ENCODE results near the gene RUBCNL.

The RUBCNL gene

DNA sequence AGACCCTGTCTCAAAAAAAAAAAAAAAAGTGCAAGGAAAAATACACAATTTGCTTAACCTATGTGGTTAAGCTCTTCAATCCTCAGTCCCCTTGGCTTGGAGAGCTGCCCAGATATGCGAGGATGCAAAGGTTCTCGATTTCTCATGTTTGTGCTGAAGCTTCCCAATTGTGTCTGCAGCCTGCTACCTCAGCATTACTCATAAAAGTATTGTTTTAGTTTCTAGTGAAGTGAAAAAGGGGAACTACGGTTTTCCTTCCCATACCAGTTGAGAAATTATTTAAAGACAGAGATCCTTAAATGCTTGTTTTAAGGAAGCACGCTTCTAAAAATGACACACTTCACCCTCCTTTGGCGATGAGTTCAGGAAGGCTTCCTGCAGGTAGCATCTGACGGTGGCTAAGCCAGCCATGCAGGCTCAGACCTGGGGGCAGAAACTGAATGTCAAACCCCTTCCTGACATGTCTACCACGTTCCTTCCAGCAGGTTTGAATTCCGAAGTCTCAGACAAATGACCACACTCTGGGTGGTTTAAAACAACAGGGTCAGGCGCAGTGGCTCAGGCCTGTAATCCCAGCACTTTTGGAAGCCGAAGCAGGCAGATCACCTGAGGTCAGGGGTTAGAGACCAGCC is 47.9 kb downstream of the RUBCNL start:
- no peak for DNase-seq

DNA sequence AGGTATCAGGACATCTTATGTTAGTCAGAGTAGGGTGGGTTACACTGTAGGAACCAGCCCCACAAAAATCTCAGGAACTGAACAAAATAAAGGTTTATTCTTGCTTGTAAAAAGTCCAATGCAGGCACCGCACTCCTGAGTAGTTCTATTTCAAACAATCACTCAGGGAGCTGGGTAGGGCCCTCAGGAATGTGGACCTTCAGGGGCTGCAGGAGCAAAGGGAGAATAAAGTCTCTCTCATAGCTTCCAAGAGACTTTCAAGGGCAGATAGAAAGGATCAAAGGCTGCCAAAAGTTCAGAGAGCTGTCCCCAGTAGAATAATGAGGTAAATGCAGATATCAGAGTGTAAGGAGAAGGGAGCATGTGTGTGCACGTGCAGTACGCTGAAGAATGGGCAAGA is 49.4 kb downstream of the RUBCNL start:
- DNase-seq = no peak

DNA sequence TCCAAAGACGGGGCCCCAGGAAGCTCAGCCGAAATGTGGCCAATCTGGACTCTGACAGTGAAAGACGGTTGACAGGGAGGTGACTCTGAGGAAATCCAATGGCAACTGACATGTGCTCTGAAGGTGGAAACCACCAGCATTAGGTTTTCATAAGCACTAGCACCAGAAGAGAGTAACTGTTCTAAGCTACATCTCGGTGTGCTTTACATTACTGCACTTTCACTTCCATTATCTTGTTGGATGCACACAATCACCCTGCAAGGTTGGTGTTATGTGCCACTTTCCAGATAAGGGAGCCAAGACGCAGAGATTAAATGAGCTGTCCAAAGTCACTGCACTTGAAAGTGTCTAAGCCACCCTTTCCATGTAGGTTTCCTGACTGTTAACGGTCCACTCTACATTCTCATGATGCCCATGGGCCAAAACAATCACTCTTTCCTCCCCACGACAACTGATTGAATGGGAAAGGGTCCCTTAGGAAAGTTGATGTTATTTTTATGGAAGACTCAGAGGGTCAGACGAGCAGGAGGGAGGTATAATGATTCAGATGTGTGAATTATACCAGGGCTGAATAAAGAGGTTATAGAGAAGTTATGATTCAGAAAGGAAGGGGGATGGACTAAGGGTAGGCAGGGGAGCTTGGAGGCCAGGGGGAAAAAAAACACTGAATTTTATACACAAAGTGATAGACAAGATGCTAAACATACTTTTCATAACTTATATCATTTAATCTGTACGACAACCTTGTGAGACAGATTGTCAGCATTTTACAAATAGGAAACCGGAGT is 52.8 kb downstream of the RUBCNL start:
- no peak for DNase-seq

DNA sequence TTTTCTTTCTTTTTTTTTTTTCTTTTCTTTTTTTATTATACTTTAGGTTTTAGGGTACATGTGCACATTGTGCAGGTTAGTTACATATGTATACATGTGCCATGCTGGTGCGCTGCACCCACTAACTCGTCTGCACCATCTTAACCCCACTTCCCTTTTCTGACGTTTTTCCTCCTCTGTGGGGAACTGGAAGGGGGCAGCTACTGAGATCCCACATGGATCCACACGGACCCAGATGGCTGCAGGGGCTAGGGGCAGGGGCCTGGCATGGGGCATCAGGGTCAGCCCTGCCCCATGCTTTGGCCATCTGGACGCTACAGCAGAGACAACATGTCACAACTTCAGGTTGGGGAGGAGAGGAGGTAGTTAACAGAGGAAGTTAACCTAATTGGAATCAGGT is 54.3 kb downstream of the RUBCNL start:
- no peak for DNase-seq

DNA sequence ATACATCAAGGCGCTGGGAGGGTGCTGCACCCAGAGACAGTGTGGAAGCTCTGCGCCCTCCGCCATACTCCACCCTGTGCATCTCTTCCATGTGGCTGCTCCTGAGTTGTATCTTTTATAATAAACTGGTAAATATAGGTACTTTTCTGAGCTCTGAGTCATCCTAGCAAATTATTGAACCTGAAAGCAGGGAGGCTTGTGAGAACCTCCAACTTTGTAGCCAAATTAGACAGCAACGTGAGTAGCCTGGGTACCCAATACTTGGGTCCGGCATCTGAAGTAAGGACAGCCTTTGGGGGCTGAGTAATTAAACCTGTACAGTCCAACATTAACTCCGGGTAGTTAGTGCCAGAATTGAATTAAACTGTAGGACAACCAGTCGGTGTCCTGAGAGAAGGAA is 57.4 kb downstream of the RUBCNL start:
- DNase-seq = no peak

DNA sequence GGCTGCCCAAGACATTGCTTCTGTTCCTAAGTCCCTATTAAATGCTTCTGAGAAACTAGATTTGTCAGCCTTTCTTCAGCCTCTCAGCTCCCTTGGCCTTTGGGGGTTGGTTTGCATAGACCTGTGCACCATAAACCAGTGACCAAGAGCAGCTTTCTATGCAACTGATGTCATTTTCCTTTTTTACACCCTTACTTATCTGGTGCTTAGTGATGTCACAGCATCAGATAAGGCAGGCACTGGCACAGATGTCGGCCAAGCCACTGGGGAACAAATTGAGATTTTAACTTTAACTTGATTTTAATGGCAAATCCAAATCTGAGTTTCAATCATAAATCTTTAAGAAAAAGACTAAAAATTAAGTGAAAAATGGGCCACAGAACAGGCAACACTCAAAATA is 59.8 kb downstream of the RUBCNL start:
- DNase-seq = no peak

DNA sequence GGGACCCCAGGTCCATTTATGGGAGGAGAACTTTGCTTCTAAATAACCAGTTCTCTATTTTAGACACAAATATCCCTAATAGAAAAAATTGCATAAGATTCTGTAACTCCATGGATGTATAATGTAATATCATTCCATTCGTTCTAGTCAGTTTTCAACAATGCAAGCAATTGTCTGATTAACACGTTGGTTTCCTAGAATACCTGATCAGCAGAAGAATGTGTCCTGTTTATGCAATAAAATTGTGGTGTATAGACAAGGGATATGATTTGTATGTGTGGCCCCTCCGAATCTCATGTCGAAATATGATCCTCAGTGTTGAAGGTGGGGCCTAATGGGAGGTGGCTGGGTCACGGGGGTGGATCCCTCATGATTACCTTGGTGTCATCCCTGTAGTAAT is 62.1 kb downstream of the RUBCNL start:
- no peak for DNase-seq

DNA sequence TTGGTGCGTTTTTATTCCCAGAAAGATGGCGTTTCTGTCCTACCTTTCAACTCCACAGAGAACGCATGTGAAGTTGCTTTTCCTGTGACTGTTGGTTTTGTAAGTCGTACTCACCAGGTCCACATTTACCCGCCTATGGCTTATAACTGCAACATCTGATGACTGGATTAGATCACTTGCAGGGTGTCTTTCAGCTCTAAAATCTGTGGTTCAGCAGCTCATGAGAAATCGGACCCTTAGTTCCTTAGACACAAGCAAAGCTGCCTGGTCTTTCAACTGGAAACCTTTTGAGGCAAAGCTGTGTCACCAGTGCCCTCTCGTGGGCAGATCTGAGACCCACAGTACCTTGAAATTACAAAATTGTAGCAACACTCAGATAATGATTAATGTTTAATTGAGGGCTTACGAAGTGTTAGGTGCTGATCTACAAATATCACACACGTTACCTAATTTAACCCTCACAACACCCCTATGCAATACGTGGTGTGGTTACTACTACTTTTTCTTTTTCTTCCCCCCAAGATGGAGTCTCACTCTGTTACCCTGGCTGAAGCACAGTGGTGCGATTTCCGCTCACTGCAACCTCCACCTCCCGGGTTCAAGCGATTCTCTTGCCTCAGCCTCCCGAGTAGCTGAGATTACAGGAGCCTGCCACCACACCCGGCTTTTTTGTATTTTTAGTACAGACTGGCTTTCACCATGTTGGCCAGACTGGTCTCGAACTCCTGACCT is 65.4 kb downstream of the RUBCNL start:
- DNase-seq = no peak

DNA sequence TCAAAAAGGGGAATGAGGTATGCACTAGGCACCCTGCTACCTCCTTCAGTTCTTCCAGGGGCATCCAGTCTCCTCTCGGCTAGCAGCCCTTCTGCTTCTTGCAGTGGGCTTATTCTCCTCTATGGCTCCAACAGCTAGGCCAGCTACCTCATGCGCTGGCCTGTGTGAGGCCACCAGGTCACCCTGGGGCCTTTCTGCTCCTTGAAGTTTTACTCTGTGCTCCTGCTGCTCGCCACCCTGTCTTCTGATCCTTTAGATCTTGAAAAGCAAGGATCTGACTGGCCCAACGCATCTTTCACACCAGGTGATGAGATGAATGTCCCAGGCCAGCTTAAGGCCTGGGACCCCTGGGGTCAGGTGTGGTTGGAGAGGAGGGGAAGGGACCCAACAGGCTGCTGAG is 66.2 kb downstream of the RUBCNL start:
- no peak for DNase-seq

DNA sequence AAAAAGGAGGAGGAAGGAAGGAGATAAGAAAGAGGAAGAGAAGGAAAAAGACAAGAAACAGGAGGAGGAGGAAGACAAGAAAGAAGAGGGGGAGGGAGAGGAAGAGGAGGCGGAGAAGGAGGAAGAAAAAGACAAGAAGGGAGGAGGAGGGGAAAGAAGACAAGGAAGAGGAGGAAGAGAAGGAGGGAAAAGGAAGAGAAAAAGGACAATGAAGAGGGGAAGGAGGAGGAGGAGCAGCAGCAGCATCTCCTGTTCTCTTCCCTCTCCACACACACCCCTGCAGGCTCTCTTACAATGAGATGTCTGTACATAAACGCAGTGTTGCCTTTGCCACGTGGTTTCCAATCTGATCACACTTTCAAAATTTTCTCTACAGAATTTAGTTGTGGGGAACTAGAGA is 66.6 kb downstream of the RUBCNL start:
- no peak for DNase-seq

DNA sequence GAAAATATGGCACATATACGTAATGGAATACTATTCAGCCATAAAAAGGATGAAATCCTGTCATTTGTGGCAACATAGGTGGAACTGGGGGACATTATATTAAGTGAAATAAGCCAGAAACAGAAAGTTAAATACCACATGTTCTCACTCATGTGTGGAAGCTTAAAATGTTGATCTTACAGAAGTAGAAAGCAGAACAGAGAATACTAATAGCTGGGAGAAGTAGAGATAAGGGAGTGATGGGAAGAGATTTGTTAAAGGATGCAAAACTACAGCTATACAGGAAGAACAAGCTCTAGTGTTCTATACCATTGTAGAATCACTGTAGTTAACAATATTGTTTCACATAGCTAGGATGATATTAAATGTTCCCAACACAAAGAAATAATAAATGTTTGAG is 68.1 kb downstream of the RUBCNL start:
- no peak for DNase-seq

DNA sequence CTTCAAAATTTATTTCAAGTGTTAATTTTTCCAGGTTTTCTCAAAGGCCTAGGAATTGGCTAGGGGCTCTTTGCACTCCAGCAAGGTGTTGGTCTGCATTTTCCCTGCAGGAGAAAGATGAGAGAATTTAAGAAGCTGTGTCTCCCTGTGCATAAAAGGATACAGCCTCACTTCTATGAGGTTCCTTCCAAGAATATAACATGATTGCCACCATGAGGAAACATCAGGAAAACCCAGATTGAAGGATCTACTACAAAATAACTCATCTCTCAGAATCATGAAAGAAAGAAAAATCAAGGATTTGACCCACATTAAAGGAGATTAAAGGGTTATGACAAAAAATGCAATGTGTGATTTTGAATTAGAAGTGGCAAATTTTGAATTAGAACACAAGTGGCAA is 69.9 kb downstream of the RUBCNL start:
- no peak for DNase-seq

DNA sequence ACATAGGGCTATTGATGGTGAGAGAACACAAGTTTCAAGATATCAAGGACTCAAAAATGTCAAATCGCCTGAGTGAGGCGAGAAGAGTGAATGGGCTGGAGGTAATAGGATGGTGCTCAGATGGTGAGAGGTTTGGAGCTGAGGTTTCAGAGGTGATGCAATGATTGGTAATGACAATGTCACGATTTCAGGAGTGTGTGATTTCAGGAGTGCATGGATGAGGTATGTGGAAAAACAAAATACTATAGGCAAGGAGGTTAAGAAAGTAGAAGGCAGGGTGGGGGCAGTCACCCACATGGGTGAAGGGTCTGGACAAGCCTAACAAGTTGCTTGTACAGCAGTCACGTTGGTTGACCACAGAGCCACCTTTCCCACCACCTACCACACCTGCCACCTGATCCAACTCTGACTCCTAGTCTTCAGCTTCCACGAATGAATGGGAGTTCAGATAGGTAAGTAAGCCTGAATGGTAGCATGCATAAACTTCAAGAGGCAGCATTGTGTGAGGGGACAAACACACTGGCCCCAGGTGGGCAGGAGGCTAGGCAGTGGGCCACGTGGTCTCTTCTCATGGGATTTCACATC is 71.5 kb downstream of the RUBCNL start:
- DNase-seq = no peak

DNA sequence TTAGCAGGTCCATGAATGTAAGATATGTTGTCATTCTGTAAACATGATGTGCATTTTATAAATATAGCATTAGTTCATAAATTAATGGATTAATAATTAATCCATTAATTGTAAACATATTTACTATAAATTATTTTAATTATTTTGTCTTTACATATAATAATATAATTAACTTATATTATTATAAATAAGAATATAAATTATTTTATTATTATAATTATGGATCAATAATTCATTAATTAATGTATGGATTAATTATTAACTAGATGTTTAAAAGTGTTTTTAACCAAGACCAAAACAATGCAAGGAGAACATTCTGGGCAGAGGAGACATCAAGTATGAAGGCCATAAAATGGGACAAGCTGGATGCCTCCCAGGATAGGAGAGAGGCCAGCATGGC is 72.0 kb downstream of the RUBCNL start:
- no peak for DNase-seq

DNA sequence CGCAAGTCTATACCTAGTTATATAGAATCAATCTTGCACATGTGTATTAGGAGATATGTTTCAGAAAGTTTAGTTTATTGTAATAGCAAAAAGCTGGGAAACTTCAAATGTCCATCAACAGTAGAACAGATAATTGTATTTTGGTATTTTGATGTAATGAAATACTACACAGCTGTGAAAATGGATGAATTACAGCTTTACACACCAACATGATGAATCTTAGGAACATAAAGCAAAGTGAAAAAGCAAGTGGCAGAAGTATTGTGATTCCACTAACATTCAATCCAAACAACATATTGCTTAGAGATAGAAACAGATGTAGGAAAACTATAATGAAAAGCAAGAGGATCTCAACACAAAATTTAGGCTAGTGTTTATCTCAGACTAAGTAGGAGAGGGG is 72.5 kb downstream of the RUBCNL start:
- no peak for DNase-seq

DNA sequence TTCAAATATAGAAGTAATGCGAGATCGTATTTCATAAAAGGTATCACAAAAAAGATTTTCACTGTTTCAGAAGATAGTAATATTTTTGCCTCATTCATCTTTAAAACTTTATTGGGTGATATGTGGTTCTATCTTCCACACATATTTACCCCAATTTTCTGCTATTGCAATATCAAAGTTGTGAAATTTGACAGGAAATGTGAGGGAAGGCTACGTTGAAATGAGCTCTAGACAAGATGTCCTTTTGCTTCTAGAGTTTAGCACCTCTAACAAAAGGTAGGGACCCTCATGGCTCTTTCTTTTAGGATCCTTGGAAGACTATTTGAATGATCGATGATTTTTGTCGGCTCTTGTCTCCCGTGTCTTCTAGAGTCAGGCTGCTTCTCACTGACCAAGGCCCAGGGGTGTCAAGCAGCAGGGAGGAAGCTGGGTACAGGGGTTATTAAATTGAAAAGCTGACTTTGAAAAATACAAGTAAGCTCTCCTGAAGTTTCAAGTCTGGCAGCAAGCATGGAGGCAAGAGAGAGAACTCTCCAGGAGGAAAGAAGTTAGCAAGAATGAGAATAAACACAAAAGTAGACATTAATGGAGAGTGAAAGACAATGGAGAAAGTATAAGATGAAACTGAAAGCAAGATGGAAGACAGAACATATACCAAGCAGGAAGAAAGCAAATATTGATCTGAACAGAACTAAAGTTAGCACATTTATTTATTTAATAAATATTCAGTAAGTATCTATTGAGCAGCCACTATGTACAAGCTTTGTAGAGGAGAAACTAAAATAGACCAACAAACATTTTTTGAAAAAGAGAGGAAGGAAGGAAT is 73.4 kb downstream of the RUBCNL start:
- DNase-seq = no peak

DNA sequence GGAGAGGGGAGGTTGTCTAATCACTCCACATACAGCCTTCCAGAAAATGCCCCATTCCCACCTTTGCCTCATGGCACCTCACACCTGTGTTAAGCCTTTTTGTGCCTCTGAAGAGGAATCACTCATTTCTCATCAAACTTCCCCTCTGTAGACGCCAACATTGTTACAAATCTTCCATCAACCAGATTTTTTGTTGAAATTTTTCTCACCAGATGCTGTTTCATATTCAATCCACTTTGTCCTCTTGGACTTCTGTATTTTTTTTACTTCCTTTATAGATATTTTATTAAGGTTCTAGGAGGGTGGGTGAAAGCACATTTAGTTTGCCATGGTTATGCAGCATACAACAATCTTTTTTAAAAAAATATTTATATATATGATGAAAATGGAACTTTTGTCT is 74.0 kb downstream of the RUBCNL start:
- no peak for DNase-seq

DNA sequence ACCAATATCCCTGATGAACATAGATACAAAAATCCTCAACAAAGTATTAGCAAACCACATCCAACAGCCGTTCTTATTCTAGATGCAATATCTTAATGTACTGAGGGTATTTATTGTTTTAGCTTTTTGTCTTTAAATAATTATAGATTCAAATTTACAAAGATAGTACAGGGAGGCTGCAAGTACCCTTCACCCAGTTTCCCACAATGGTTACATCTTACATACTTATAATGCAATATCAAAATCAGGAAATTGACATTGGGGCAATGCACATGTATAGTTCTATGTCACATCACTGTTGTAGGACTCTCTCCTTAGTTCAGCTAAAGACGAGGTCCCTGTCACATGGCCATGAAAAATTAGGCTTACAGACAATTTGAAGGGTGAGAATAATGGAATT is 75.8 kb downstream of the RUBCNL start:
- DNase-seq = no peak

DNA sequence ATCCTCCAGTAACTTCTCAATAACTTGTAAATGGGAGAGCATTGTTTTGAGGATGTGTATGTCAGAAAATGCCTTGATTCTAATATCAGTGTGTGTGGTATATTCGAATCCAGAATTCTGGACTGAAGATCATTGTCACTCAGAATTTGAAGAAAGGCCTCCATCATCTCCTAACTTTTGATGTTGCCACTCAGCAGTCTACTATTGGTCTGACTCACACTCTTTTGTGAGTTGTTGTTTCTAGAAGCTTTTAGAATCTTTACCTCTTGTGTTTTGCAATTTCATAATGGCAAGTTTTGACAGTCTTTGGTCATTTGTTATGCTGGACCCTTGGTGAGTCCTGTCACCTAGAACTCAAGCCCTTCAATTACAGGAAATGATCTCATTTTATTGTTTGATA is 77.0 kb downstream of the RUBCNL start:
- no peak for DNase-seq

DNA sequence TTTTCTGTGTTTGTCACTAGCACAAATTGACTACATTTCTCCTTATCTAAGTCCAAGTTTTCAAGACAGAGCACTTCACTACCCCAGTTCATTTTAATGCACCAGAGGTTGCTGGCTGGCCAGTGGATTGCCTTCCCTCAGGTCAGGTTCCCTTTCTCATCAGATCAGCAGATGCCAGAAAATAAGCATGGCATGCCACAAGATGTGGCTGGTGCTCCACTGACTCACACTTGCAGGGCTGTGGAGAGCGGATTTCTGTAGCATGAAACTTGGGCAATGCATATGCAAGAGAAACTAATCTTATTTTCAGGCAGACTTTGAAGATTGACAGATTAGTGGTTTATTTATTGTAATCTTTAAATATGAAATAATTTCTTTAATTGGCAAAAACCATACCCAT is 79.5 kb downstream of the RUBCNL start:
- no peak for DNase-seq

DNA sequence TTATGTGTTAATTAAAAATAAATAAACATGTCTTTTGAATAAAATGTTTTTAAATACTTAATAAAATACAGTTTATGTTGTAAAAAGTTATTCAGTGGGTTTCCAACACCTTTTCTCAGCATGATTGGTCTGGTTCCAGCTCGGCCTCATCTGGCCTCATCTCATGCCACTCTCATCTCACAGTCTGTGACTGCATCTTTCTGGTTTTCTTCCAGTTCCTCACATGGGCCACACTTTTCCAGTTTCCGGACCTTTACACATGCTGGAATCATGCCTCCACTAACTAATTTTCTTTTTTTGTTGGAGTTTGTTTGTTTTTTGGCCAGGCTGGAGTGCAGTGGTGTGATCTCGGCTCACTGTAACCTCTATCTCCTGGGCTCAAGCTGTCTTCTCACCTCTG is 82.5 kb downstream of the RUBCNL start:
- no peak for DNase-seq

DNA sequence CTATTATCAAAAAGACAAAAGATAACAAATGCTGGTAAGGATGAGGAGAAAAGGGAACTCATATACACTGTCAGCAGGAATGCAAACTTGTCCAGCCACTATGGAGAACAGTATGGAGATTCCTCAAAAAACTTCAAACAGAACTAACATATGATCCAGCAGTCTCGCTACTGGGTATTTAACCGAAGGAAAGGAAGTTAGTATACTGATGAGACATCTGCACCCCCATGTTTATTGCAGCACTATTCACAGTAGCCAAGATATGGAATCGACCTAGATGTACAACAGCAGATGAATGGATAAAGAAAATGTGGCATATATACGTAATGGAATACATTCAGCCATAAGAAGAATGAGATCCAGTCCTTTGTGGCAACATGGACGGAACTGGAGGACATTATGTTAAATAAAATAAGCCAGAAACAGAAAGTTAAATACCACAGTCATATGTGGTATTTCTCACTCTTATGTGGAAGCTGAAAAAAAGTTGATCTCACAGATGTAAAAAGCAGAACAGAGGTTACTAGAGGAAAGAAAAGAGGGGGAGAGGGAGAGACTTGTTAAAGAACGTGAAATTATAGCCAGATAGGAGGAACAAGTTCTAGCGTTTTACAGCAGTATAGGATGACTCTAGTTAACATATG is 83.2 kb downstream of the RUBCNL start:
- DNase-seq = no peak
